ENCODE measurements around the gene MND1.

DNA sequence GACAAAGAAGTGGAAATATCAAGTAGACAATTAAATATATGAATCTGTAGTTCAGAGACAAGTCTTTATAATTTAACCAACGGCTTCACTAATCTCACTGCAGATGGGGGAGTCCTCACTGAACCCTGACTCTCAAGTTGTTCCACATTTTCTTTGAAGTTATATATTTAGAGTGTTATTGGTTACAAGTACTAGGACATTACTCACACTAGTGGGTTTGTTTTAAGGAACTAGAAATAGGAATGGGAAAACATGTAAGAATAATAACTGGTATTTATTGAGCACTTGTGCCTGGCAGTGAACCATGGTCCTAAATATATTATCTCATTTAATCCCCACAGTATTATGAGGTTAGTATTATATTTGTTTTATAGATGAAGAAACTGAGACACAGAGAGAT, 22.0 kb downstream of the MND1 start:
- TF ChIP-seq, protein P1, sequence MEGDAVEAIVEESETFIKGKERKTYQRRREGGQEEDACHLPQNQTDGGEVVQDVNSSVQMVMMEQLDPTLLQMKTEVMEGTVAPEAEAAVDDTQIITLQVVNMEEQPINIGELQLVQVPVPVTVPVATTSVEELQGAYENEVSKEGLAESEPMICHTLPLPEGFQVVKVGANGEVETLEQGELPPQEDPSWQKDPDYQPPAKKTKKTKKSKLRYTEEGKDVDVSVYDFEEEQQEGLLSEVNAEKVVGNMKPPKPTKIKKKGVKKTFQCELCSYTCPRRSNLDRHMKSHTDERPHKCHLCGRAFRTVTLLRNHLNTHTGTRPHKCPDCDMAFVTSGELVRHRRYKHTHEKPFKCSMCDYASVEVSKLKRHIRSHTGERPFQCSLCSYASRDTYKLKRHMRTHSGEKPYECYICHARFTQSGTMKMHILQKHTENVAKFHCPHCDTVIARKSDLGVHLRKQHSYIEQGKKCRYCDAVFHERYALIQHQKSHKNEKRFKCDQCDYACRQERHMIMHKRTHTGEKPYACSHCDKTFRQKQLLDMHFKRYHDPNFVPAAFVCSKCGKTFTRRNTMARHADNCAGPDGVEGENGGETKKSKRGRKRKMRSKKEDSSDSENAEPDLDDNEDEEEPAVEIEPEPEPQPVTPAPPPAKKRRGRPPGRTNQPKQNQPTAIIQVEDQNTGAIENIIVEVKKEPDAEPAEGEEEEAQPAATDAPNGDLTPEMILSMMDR (conservative IDR thresholded peaks at IDR 0.05; ENCODE audit: low read depth, low read length): no peak
- no peak for TF ChIP-seq EZH2 (IDR thresholded peaks at IDR 0.05; ENCODE audit: low read length, unreplicated experiment)
- TF ChIP-seq EZH2phosphoT487 (IDR thresholded peaks at IDR 0.05; ENCODE audit: borderline replicate concordance, low read length): no peak
